Measurements from ENCODE around the gene TMEM121.
"Not testable (repeated sequence)": the region's sequence is repeated elsewhere in the genome, so short reads cannot be mapped to it uniquely, and the experiment has no call there.

TMEM121 gene

GRCh38 chr14:105541218-105541875 lies 15.0 kb downstream of the TMEM121 start:
- TF ChIP-seq CTCF (conservative IDR thresholded peaks at IDR 0.05; ENCODE audit: low read depth, low read length) = no peak
- H3K4me3 ChIP-seq (ENCODE audit: low read depth, low read length) = no peak overlapping the region
- DNase-seq (ENCODE audit: low read depth) = no peak

- not testable (repeated sequence) for DNase-seq (ENCODE audit: low read depth); H3K4me3 ChIP-seq (ENCODE audit: low read depth, low read length)
These were observed 19.3 kb downstream of the TMEM121 start for GRCh38 chr14:105545676-105546075.

- DNase-seq (ENCODE audit: low read depth); H3K4me3 ChIP-seq (ENCODE audit: low read depth, low read length): not testable (repeated sequence)
These were observed 20.0 kb downstream of the TMEM121 start for GRCh38 chr14:105546410-105546809.

- DNase-seq (ENCODE audit: low read depth); H3K4me3 ChIP-seq (ENCODE audit: low read depth, low read length): not testable (repeated sequence)
These were observed 20.7 kb downstream of the TMEM121 start for GRCh38 chr14:105547072-105547471.

- TF ChIP-seq CTCF (conservative IDR thresholded peaks at IDR 0.05; ENCODE audit: low read depth, low read length) = no peak
- H3K4me3 ChIP-seq (ENCODE audit: low read depth, low read length) = no peak overlapping the region
- DNase-seq (ENCODE audit: low read depth) = no peak
These were observed 21.4 kb downstream of the TMEM121 start for GRCh38 chr14:105547741-105548169.

- no peak for DNase-seq (ENCODE audit: low read depth)
- no peak for TF ChIP-seq CTCF (conservative IDR thresholded peaks at IDR 0.05; ENCODE audit: low read depth, low read length)
- no peak overlapping the region for H3K4me3 ChIP-seq (ENCODE audit: low read depth, low read length)
These were observed 23.1 kb downstream of the TMEM121 start for GRCh38 chr14:105549481-105549880.

- no peak for DNase-seq (ENCODE audit: low read depth)
- TF ChIP-seq CTCF (conservative IDR thresholded peaks at IDR 0.05; ENCODE audit: low read depth, low read length) = no peak
- no peak overlapping the region for H3K4me3 ChIP-seq (ENCODE audit: low read depth, low read length)
These were observed 27.6 kb downstream of the TMEM121 start for GRCh38 chr14:105554022-105554421.

- DNase-seq (ENCODE audit: low read depth) = no peak
- no peak overlapping the region for H3K4me3 ChIP-seq (ENCODE audit: low read depth, low read length)
- no peak for TF ChIP-seq CTCF (conservative IDR thresholded peaks at IDR 0.05; ENCODE audit: low read depth, low read length)
These were observed 28.1 kb downstream of the TMEM121 start for GRCh38 chr14:105554523-105554922.

GRCh38 chr14:105557671-105558070 lies 31.3 kb downstream of the TMEM121 start:
- not testable (repeated sequence) for H3K4me3 ChIP-seq (ENCODE audit: low read depth, low read length); DNase-seq (ENCODE audit: low read depth)

GRCh38 chr14:105558449-105559154 lies 32.2 kb downstream of the TMEM121 start:
- not testable (repeated sequence) for DNase-seq (ENCODE audit: low read depth); H3K4me3 ChIP-seq (ENCODE audit: low read depth, low read length)

GRCh38 chr14:105559384-105560047 lies 33.1 kb downstream of the TMEM121 start:
- H3K4me3 ChIP-seq (ENCODE audit: low read depth, low read length); DNase-seq (ENCODE audit: low read depth): not testable (repeated sequence)

- not testable (repeated sequence) for DNase-seq (ENCODE audit: low read depth); H3K4me3 ChIP-seq (ENCODE audit: low read depth, low read length)
These were observed 33.8 kb downstream of the TMEM121 start for GRCh38 chr14:105560048-105560669.
